Measurements from ENCODE around the gene FLNB. TPM values are rescaled to one million over a fixed set of nuclear protein-coding genes. Genes with fewer than 3 reads are reported as not detected.

Gene FLNB
- total RNA-seq, 2 experiments from 2014 or later: 33.3 to 37.9 TPM

GRCh38 chr3:58210761-58211460 lies 202.7 kb downstream of the FLNB start, which contains the start of gene DNASE1L3:
DNASE1L3 (minus strand) TSS chr3:58210972; CDS start chr3:58210906, 66 bp downstream.
- no peak for DNase-seq
- Mint-ChIP-seq H3K4me1 (peaks cover 20% of the 10 kb centered on the region), H3K9me3 (no peaks in the 10 kb centered on the region), H3K27ac (no peak within 1 kb of the TSS), H3K4me3 (no peak within 1 kb of the TSS), H3K36me3 (ENCODE audit: low read depth) (no peaks in the 10 kb centered on the region), H3K27me3 (peaks cover 30% of the 10 kb centered on the region)
- POLR2A ChIA-PET: no interaction called here
- CTCF ChIA-PET: interaction anchor here (1.3 kb wide), 1 partner anchor 8 kb away, joined by 7 read pairs; no protein-coding TSS in a partner anchor

GRCh38 chr3:58214484-58215316 lies 206.5 kb downstream of the FLNB start:
- POLR2A ChIA-PET: no interaction called here

GRCh38 chr3:58215317-58216025 lies 207.2 kb downstream of the FLNB start:
- ChIA-PET CTCF (interaction anchor here (0.7 to 4.9 kb wide), 9 partner anchors 8 to 207 kb away, joined by 3 to 25 read pairs (median 5); partner anchors contain the start of genes FLNB, HTD2 and RPP14), POLR2A (no interaction called here)
- no peak for DNase-seq
- peaks cover 28% of the 10 kb centered on the region for H3K4me1 Mint-ChIP-seq
- peaks cover 12% of the 10 kb centered on the region for H3K27me3 Mint-ChIP-seq
- H3K9me3 Mint-ChIP-seq: no peaks in the 10 kb centered on the region
- no peak overlapping the region for H3K27ac Mint-ChIP-seq
- no peak overlapping the region for H3K4me3 Mint-ChIP-seq
- no peaks in the 10 kb centered on the region for H3K36me3 Mint-ChIP-seq (ENCODE audit: low read depth)

More at GRCh38 chr3:58214484-58215316, 206.5 kb downstream of the FLNB start:
- H3K9me3 Mint-ChIP-seq: no peaks in the 10 kb centered on the region
- no peak overlapping the region for H3K4me3 Mint-ChIP-seq
- peaks cover 28% of the 10 kb centered on the region for H3K4me1 Mint-ChIP-seq
- no peaks in the 10 kb centered on the region for H3K36me3 Mint-ChIP-seq (ENCODE audit: low read depth)
- no peak overlapping the region for H3K27ac Mint-ChIP-seq
- H3K27me3 Mint-ChIP-seq: peaks cover 18% of the 10 kb centered on the region
- DNase-seq: peak; percentile 25
- CTCF ChIA-PET: interaction anchor here (0.8 to 4.9 kb wide), 8 partner anchors 9 to 91 kb away, joined by 3 to 25 read pairs (median 4); partner anchors contain the start of genes HTD2 and RPP14

- ChIA-PET CTCF (interaction anchor here (0.6 to 4.7 kb wide), 31 partner anchors 8 to 1483 kb away, joined by 3 to 82 read pairs (median 5); partner anchors contain the start of genes ABHD6, FLNB, HTD2 and RPP14), POLR2A (no interaction called here)
- Mint-ChIP-seq H3K4me3 (no peak overlapping the region), H3K36me3 (ENCODE audit: low read depth) (no peaks in the 10 kb centered on the region), H3K27ac (no peak overlapping the region), H3K4me1 (peaks cover 28% of the 10 kb centered on the region), H3K9me3 (no peaks in the 10 kb centered on the region), H3K27me3 (peaks cover 8% of the 10 kb centered on the region)
- no peak for DNase-seq
These were observed 208.4 kb downstream of the FLNB start for GRCh38 chr3:58216496-58217195.

- no peaks in the 10 kb centered on the region for H3K9me3 Mint-ChIP-seq
- DNase-seq: peak; percentile 63
- ChIA-PET POLR2A (interaction anchor here (0.9 to 1.3 kb wide), 2 partner anchors 89 to 90 kb away, joined by 3 read pairs; partner anchors contain the start of genes HTD2 and RPP14), CTCF (interaction anchor here (0.6 to 4.7 kb wide), 35 partner anchors 8 to 1484 kb away, joined by 3 to 82 read pairs (median 5); partner anchors contain the start of genes ABHD6, FLNB, HTD2 and RPP14)
- no peaks in the 10 kb centered on the region for H3K36me3 Mint-ChIP-seq (ENCODE audit: low read depth)
- peaks cover 5% of the 10 kb centered on the region for H3K27me3 Mint-ChIP-seq
- peaks cover 28% of the 10 kb centered on the region for H3K4me1 Mint-ChIP-seq
- no peak overlapping the region for H3K4me3 Mint-ChIP-seq
- no peak overlapping the region for H3K27ac Mint-ChIP-seq
These were observed 209.1 kb downstream of the FLNB start for GRCh38 chr3:58217209-58217811.

GRCh38 chr3:58218904-58219303 lies 210.7 kb downstream of the FLNB start:
- no peak for DNase-seq
- no peak overlapping the region for H3K4me3 Mint-ChIP-seq
- H3K4me1 Mint-ChIP-seq: peaks cover 28% of the 10 kb centered on the region
- no peaks in the 10 kb centered on the region for H3K9me3 Mint-ChIP-seq
- no peaks in the 10 kb centered on the region for H3K36me3 Mint-ChIP-seq (ENCODE audit: low read depth)
- ChIA-PET CTCF (interaction anchor here (0.7 to 4.7 kb wide), 12 partner anchors 9 to 92 kb away, joined by 3 to 82 read pairs (median 7); partner anchors contain the start of genes ABHD6, DNASE1L3, HTD2 and RPP14), POLR2A (interaction anchor here (0.8 kb wide), 1 partner anchor 11 kb away, joined by 4 read pairs; no protein-coding TSS in a partner anchor)
- H3K27ac Mint-ChIP-seq: no peak overlapping the region
- peaks cover 3% of the 10 kb centered on the region for H3K27me3 Mint-ChIP-seq

Other genes with a start within 250 kb of the FLNB start
- not detected for gene DNASE1L3, start 202.6 kb downstream of the FLNB start, total RNA-seq
- gene ABHD6, start 229.4 kb downstream of the FLNB start, total RNA-seq: 1 to 10 TPM; 4.5 to 6.1 TPM